Hepatocyte (in vitro differentiated cells): ENCODE results near the gene OPCML.

ENCODE experiments used
- CTCF ChIP-seq: fragments of 200-600 bp; sonication (generic); IDR thresholded peaks from 2 replicates; pipeline ENCODE4 v1.5.1; 2016; ENCODE audit warnings: antibody characterized with exemption, mild to moderate bottlenecking; ENCODE audit not compliant: poor library complexity
- EZH2 ChIP-seq: fragments of 200-600 bp; sonication (generic); IDR thresholded peaks from 2 replicates; pipeline ENCODE4 v1.6.1; 2016; ENCODE audit warnings: antibody characterized with exemption, mild to moderate bottlenecking, borderline replicate concordance
- EZH2phosphoT487 ChIP-seq: fragments of 200-600 bp; sonication (generic); IDR thresholded peaks from one replicate; pipeline ENCODE4 v1.6.1; 2018; ENCODE audit warnings: antibody characterized with exemption, mild to moderate bottlenecking, low read depth, moderate library complexity; ENCODE audit not compliant: unreplicated experiment, severe bottlenecking

GRCh38 chr11:133171374-133171773 is 360.9 kb downstream of the OPCML start:
- TF ChIP-seq CTCF: no peak
- no peak for TF ChIP-seq EZH2
- TF ChIP-seq EZH2phosphoT487: no peak
